HEK293 (cell line): ENCODE measurements around the gene SH3BP5L.

Experiments used
- CTCF ChIA-PET: fragments of 350-600 bp; formaldehyde crosslinking; extraction: SDS; loops from one replicate; lab custom pipeline; 2021; ENCODE audit warnings: antibody characterized with exemption; lab: Yijun Ruan, JAX
- POLR2A ChIA-PET: fragments of 300-600 bp; formaldehyde crosslinking; extraction: SDS; loops from one replicate; lab custom pipeline; 2020; ENCODE audit warnings: antibody characterized with exemption, inconsistent platforms; lab: Yijun Ruan, JAX
- H3K27ac ChIP-seq: fragments of 200-500 bp; sonication (Bioruptor generic); 2 replicates; pipeline ENCODE4 v1.5.1; 2014; ENCODE audit warnings: low read depth, low read length, control low read depth, inconsistent platforms; ENCODE audit errors: extremely low read depth
- H3K36me3 ChIP-seq, 2 experiments: fragments of 200-500 bp in 1 of 2; sonication (Bioruptor generic) in 1 of 2; 1 replicate in 1 of 2; 2 replicates in 1 of 2; pipeline ENCODE4 v1.5.1; 2014 to 2017; ENCODE audit warnings: inconsistent platforms in 2 of 2, low read length in 2 of 2; ENCODE audit not compliant: control insufficient read depth in 2 of 2, insufficient read depth in 1 of 2
- H3K4me1 ChIP-seq: fragments of 200-500 bp; sonication (Bioruptor generic); 2 replicates; pipeline ENCODE4 v1.5.1; 2014; ENCODE audit warnings: mild to moderate bottlenecking, low read length, inconsistent platforms; ENCODE audit not compliant: control insufficient read depth, insufficient read depth
- H3K4me3 ChIP-seq: 2 replicates; pipeline ENCODE4 v1.5.1; 2011; ENCODE audit warnings: low read depth, mild to moderate bottlenecking, control low read depth, low read length, moderate library complexity
- H3K9me3 ChIP-seq: fragments of 200-500 bp; sonication (Bioruptor generic); 2 replicates; pipeline ENCODE4 v1.5.1; 2014; ENCODE audit warnings: low read depth, low read length, inconsistent platforms; ENCODE audit not compliant: control insufficient read depth, insufficient read depth
- GLI4 ChIP-seq: fragments of 450-650 bp; formaldehyde crosslinking; IDR thresholded peaks from 2 replicates; pipeline ENCODE4 v1.5.1; 2016; ENCODE audit warnings: missing biosample characterization, missing genetic modification characterization
- SCRT2 ChIP-seq: fragments of 450-650 bp; formaldehyde crosslinking; IDR thresholded peaks from 2 replicates; pipeline ENCODE4 v1.5.1; 2016; ENCODE audit warnings: missing biosample characterization, missing genetic modification characterization
- SP2 ChIP-seq: fragments of 450-650 bp; formaldehyde crosslinking; IDR thresholded peaks from 2 replicates; pipeline ENCODE4 v1.5.1; 2016; ENCODE audit warnings: missing biosample characterization, missing genetic modification characterization
- SP3 ChIP-seq: fragments of 450-650 bp; formaldehyde crosslinking; IDR thresholded peaks from 2 replicates; pipeline ENCODE4 v1.5.1; 2016; ENCODE audit warnings: missing biosample characterization, missing genetic modification characterization
- ZBTB20 ChIP-seq: fragments of 450-650 bp; formaldehyde crosslinking; IDR thresholded peaks from 2 replicates; pipeline ENCODE4 v1.5.1; 2016; ENCODE audit warnings: missing biosample characterization, missing genetic modification characterization
- ZBTB7A ChIP-seq: fragments of 450-650 bp; formaldehyde crosslinking; IDR thresholded peaks from 2 replicates; pipeline ENCODE4 v1.5.1; 2016; ENCODE audit warnings: low read depth, missing biosample characterization, missing genetic modification characterization
- ZBTB8A ChIP-seq: fragments of 450-650 bp; formaldehyde crosslinking; IDR thresholded peaks from 2 replicates; pipeline ENCODE4 v1.5.1; 2016; ENCODE audit warnings: missing biosample characterization, missing genetic modification characterization
- ZFP37 ChIP-seq: fragments of 450-650 bp; formaldehyde crosslinking; IDR thresholded peaks from 2 replicates; pipeline ENCODE4 v1.5.1; 2016; ENCODE audit warnings: missing biosample characterization, missing genetic modification characterization
- ZFP69B ChIP-seq: fragments of 450-650 bp; formaldehyde crosslinking; IDR thresholded peaks from 2 replicates; pipeline ENCODE4 v1.5.1; 2016; ENCODE audit warnings: missing biosample characterization, missing genetic modification characterization
- ZNF169 ChIP-seq: fragments of 450-650 bp; formaldehyde crosslinking; IDR thresholded peaks from 2 replicates; pipeline ENCODE4 v1.5.1; 2016; ENCODE audit warnings: missing biosample characterization, missing genetic modification characterization
- ZNF335 ChIP-seq: fragments of 450-650 bp; formaldehyde crosslinking; conservative IDR thresholded peaks from 2 replicates; pipeline ENCODE4 v1.5.1; 2016; ENCODE audit warnings: missing biosample characterization, missing genetic modification characterization
- ZNF426 ChIP-seq: fragments of 450-650 bp; formaldehyde crosslinking; IDR thresholded peaks from 2 replicates; pipeline ENCODE4 v1.5.1; 2017; ENCODE audit warnings: missing biosample characterization, missing genetic modification characterization, mild to moderate bottlenecking, inconsistent platforms, moderate library complexity
- ZNF501 ChIP-seq: fragments of 450-650 bp; formaldehyde crosslinking; IDR thresholded peaks from 2 replicates; pipeline ENCODE4 v1.5.1; 2016; ENCODE audit warnings: missing biosample characterization, missing genetic modification characterization
- ZNF529 ChIP-seq: fragments of 450-650 bp; formaldehyde crosslinking; IDR thresholded peaks from 2 replicates; pipeline ENCODE4 v1.5.1; 2017; ENCODE audit warnings: missing genetic modification characterization, missing biosample characterization; ENCODE audit not compliant: insufficient replicate concordance
- ZNF548 ChIP-seq: fragments of 450-650 bp; formaldehyde crosslinking; IDR thresholded peaks from 2 replicates; pipeline ENCODE4 v1.5.1; 2016; ENCODE audit warnings: missing biosample characterization, missing genetic modification characterization
- ZNF561 ChIP-seq: fragments of 450-650 bp; IDR thresholded peaks from 2 replicates; pipeline ENCODE4 v1.5.1; 2018; ENCODE audit warnings: missing biosample characterization, missing genetic modification characterization, borderline replicate concordance
- ZNF670 ChIP-seq: fragments of 450-650 bp; formaldehyde crosslinking; IDR thresholded peaks from 2 replicates; pipeline ENCODE4 v1.5.1; 2016; ENCODE audit warnings: missing biosample characterization, missing genetic modification characterization, low read depth
- ZNF76 ChIP-seq: fragments of 450-650 bp; formaldehyde crosslinking; IDR thresholded peaks from 2 replicates; pipeline ENCODE4; 2016; ENCODE audit warnings: low read depth, missing biosample characterization, missing genetic modification characterization, borderline replicate concordance
- ZNF776 ChIP-seq: fragments of 450-650 bp; formaldehyde crosslinking; IDR thresholded peaks from 2 replicates; pipeline ENCODE4 v1.5.0; 2017; ENCODE audit warnings: missing biosample characterization, missing genetic modification characterization, borderline replicate concordance
- ZNF792 ChIP-seq: fragments of 450-650 bp; formaldehyde crosslinking; IDR thresholded peaks from 2 replicates; pipeline ENCODE4 v1.5.1; 2016; ENCODE audit warnings: missing biosample characterization, missing genetic modification characterization
- ZNF830 ChIP-seq: fragments of 450-650 bp; IDR thresholded peaks from 2 replicates; pipeline ENCODE4 v1.5.0; 2018; ENCODE audit warnings: missing biosample characterization, missing genetic modification characterization, low read depth, mild to moderate bottlenecking, moderate library complexity
- TF ChIP-seq, protein P1 (sequence below): fragments of 450-650 bp; formaldehyde crosslinking; IDR thresholded peaks from 2 replicates; pipeline ENCODE4 v1.5.1; 2016; ENCODE audit warnings: missing biosample characterization, missing genetic modification characterization
- TF ChIP-seq, protein P2 (sequence below): IDR thresholded peaks from 2 replicates; pipeline ENCODE4 v1.6.1; 2011; ENCODE audit warnings: mild to moderate bottlenecking, low read depth, low read length, borderline replicate concordance
- TF ChIP-seq, protein P3 (sequence below): fragments of 450-650 bp; IDR thresholded peaks from 2 replicates; pipeline ENCODE4 v1.5.1; 2018; ENCODE audit warnings: missing biosample characterization, mild to moderate bottlenecking, missing genetic modification characterization

Gene SH3BP5L

DNA sequence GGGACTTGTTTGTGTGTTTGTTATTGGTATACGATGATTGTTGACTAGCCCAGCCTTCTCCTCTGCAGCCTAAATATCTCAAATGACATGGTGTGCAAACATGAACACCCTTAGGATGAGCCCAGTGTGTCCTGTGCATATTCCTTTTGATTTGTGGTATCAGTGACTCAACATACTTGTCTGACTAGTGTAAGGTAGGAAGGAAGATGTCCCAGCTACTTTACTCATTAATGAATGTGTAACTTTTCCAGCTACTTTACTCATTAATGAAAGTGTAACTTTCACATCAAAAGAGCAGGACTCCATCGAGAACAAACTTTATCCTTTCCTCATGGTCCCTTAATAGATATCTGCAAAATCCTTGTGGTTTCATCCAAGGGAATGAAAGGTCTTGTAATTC lies 35.9 kb upstream of the SH3BP5L start (continued):
- TF ChIP-seq, protein P1, sequence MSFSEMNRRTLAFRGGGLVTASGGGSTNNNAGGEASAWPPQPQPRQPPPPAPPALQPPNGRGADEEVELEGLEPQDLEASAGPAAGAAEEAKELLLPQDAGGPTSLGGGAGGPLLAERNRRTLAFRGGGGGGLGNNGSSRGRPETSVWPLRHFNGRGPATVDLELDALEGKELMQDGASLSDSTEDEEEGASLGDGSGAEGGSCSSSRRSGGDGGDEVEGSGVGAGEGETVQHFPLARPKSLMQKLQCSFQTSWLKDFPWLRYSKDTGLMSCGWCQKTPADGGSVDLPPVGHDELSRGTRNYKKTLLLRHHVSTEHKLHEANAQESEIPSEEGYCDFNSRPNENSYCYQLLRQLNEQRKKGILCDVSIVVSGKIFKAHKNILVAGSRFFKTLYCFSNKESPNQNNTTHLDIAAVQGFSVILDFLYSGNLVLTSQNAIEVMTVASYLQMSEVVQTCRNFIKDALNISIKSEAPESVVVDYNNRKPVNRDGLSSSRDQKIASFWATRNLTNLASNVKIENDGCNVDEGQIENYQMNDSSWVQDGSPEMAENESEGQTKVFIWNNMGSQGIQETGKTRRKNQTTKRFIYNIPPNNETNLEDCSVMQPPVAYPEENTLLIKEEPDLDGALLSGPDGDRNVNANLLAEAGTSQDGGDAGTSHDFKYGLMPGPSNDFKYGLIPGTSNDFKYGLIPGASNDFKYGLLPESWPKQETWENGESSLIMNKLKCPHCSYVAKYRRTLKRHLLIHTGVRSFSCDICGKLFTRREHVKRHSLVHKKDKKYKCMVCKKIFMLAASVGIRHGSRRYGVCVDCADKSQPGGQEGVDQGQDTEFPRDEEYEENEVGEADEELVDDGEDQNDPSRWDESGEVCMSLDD, result no peak
- TF ChIP-seq SCRT2 (tag by site-specific recombination), result no peak
- TF ChIP-seq ZNF830, result no peak
- no peak for TF ChIP-seq ZNF169 (tag by site-specific recombination)
- TF ChIP-seq ZNF76 (tag by site-specific recombination), result no peak

DNA sequence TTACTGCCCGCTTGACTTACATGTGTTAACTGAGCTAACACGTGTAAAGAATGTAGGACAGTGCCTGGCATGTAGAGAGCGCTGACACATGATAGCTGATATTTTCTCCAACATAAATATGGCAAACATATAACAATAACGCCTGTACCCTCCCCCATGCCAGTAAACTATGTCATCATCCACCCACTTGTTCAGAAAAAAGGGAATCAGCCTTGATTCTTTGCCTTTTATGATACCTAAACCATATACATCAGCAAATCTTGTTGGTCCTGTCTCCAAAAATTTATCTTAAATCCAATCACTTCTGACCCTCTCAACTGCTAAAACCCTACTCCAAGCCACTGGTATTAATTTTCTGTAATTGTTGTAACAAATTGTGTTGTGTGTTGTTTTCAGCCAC lies 34.3 kb upstream of the SH3BP5L start:
- CTCF ChIA-PET, result no interaction called here
- Histone ChIP-seq H3K27ac (no peak overlapping the region), H3K4me3 (no peak overlapping the region), H3K36me3 (peaks cover 0 to 22% of the 10 kb centered on the region in 2 experiments; a peak in 1 of 3 replicates), H3K4me1 (no peaks in the 10 kb centered on the region), H3K9me3 (no peaks in the 10 kb centered on the region)
- TF ChIP-seq ZNF548 (tag by site-specific recombination) (no peak), ZNF335 (tag by site-specific recombination) (no peak), SP3 (no peak)
- TF ChIP-seq, protein P2, sequence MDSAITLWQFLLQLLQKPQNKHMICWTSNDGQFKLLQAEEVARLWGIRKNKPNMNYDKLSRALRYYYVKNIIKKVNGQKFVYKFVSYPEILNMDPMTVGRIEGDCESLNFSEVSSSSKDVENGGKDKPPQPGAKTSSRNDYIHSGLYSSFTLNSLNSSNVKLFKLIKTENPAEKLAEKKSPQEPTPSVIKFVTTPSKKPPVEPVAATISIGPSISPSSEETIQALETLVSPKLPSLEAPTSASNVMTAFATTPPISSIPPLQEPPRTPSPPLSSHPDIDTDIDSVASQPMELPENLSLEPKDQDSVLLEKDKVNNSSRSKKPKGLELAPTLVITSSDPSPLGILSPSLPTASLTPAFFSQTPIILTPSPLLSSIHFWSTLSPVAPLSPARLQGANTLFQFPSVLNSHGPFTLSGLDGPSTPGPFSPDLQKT, result no peak
- POLR2A ChIA-PET, result no interaction called here

DNA sequence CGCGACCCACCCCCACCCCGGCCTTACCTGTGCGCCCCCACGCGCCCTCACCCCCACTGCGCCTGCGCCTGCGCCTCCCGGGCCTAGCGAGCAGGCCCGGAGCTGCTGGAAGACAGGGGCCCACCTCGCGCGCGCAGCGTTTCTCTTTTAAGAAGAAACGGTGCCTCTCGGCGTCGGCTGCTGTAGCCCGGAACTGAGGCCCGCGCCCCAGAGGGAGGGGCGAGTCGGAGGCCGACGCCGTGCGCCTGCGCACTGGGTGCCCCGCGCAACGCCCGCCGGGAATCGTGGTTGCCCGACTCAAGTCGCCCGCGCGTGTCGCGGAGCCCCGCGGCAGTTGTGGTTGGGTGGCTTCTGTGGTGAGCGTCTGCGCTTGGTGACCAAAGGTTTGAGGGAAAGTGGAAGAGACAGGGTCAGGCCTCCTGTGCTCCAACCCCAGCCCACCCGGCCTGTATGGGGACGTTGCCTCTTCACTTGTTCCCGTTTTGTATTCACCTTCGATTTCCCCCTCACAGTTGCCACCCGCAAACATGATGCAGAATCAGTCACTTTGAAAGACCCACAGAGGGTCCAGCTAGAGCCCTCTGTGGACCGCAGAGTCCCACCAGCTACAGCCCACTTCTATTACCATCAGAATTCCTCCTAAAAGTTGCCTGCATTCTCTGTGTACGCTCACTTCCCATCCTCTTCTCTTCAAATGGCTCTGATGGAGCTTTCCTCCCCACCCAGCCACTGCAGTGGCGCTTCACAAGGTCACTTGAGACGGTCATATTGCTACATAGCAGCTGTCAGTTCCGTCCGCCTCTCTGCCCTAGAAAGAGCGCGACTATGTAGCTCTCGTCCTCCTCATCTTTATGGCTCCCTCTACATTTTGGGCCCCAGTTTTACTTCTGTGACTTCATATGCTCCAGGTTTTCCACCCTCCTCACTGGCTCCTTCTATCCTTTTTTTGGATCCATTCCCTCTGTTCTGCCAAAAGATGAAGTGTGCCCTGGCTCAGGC lies 33.5 kb upstream of the SH3BP5L start, which contains the start of gene ZNF692:
ZNF692 (minus strand) TSS at position 195 of the 999 bp plus-strand sequence. CDS start 776 bp downstream, outside the sequence.
- Histone ChIP-seq H3K9me3 (no peaks in the 10 kb centered on the region), H3K4me1 (no peaks in the 10 kb centered on the region)
- POLR2A ChIA-PET, result interaction anchor here (0.9 to 1.5 kb wide), 2 partner anchors 14 to 21 kb away, joined by 4 to 8 read pairs; partner anchors contain the start of gene ZNF672
- TF ChIP-seq ZBTB8A (tag by site-specific recombination), result peak; percentile 91
- TF ChIP-seq, protein P3, sequence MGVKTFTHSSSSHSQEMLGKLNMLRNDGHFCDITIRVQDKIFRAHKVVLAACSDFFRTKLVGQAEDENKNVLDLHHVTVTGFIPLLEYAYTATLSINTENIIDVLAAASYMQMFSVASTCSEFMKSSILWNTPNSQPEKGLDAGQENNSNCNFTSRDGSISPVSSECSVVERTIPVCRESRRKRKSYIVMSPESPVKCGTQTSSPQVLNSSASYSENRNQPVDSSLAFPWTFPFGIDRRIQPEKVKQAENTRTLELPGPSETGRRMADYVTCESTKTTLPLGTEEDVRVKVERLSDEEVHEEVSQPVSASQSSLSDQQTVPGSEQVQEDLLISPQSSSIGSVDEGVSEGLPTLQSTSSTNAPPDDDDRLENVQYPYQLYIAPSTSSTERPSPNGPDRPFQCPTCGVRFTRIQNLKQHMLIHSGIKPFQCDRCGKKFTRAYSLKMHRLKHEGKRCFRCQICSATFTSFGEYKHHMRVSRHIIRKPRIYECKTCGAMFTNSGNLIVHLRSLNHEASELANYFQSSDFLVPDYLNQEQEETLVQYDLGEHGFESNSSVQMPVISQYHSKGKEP, result no peak
- TF ChIP-seq GLI4 (tag by site-specific recombination), result no peak
- TF ChIP-seq ZNF501 (tag by site-specific recombination), result no peak
- TF ChIP-seq ZFP37 (tag by site-specific recombination), result no peak
- no peak for TF ChIP-seq ZNF529 (tag by site-specific recombination)
- no peak for TF ChIP-seq ZNF776 (tag by site-specific recombination)
- no peak for TF ChIP-seq ZNF426 (tag by site-specific recombination)
- TF ChIP-seq ZBTB7A (tag by site-specific recombination), result no peak
- TF ChIP-seq ZBTB20 (tag by site-specific recombination), result peak; percentile 31; the same call in 1 of the 2 replicates
- TF ChIP-seq, protein P2, result no peak
- TF ChIP-seq ZNF792 (tag by site-specific recombination), result no peak
- peak; percentile 39; the same call in 1 of the 2 replicates for TF ChIP-seq ZNF561 (tag by site-specific recombination)
- TF ChIP-seq SP2, result peak; percentile 38; the same call in 1 of the 2 replicates
- 0 out of 2 replicates have a peak, but pooled peaks have one; percentile 17 for TF ChIP-seq SP3
- TF ChIP-seq ZFP69B, result peak; percentile 98
- no peak for TF ChIP-seq ZNF670 (tag by site-specific recombination)
- TF ChIP-seq ZNF335 (tag by site-specific recombination), result no peak; the same call in 1 of the 2 replicates

More for the DNA sequence above, 33.5 kb upstream of the SH3BP5L start, which contains the start of gene ZNF692:
- CTCF ChIA-PET, result interaction anchor here (1.1 kb wide), 1 partner anchor 14 kb away, joined by 4 read pairs; no protein-coding TSS in a partner anchor
- H3K36me3 ChIP-seq, result peaks cover 0 to 30% of the 10 kb centered on the region in 2 experiments; a peak in 1 of 3 replicates
- peak within 1 kb of the TSS; percentile 49 for H3K4me3 ChIP-seq
- peak within 1 kb of the TSS; percentile 44; the same call in 1 of the 2 replicates for H3K27ac ChIP-seq
